HepG2 (cell line): Measurements from ENCODE around the gene CEACAM8. TPM values are rescaled to one million over a fixed set of nuclear protein-coding genes. Genes with fewer than 3 reads are reported as not detected.

Source experiments
- ATAC-seq: fragments of 200-7000 bp; cut with Tn5 transposase; 3 replicates; pipeline ENCODE4 v1.9.1; 2020; ENCODE audit warnings: mild to moderate bottlenecking, moderate library complexity
- BruUV-seq: library from RNA; stranded (reverse); fragments of 400-500 nt; replicated peaks from 2 replicates; lab custom pipeline; 2021; lab: Mats Ljungman, UMichigan
- CTCF ChIA-PET: fragments of 300-600 bp; formaldehyde crosslinking; extraction: SDS; loops from one replicate; lab custom pipeline; 2021; ENCODE audit warnings: low total read pairs, inconsistent platforms, low intra/inter-chr PET ratio; lab: Yijun Ruan, JAX
- POLR2A ChIA-PET: fragments of 350-600 bp; sonication (Branson Sonifier 250); formaldehyde crosslinking; loops from one replicate; lab custom pipeline; 2020; ENCODE audit warnings: antibody characterized with exemption, inconsistent platforms; lab: Yijun Ruan, JAX
- DNase-seq: peaks from one replicate; pipeline ENCODE4 v3.0.0-alpha.2; 2015; ENCODE audit warnings: low spot score
- FAIRE-seq: peaks from 3 replicates; lab custom pipeline; 2011; peaks lifted over from hg19 to GRCh38; lab: Jason Lieb, UNC
- H2AFZ ChIP-seq: one replicate; pipeline ENCODE4 v1.6.1; 2011; ENCODE audit warnings: low read length, inconsistent platforms
- H3K27ac ChIP-seq: fragments of 300-600 bp; 3 replicates; pipeline ENCODE4 v1.8.0; 2011; ENCODE audit warnings: mixed run types, mild to moderate bottlenecking, mixed read lengths, low read length, inconsistent platforms; ENCODE audit not compliant: insufficient read depth; ENCODE audit errors: extremely low read length
- H3K27me3 ChIP-seq, 2 experiments: fragments of 200-600 bp in 1 of 2; 2 replicates in 1 of 2; 3 replicates in 1 of 2; pipeline versions ENCODE4 v1.6.0 to v1.8.0; 2011; ENCODE audit warnings: low read length in 2 of 2, mild to moderate bottlenecking in 2 of 2, moderate library complexity in 2 of 2, inconsistent platforms in 1 of 2; ENCODE audit not compliant: insufficient read depth in 2 of 2, control insufficient read depth in 1 of 2
- H3K36me3 ChIP-seq, 2 experiments: fragments of 200-600 bp in 1 of 2; replicated peaks in 1 of 2; 2 replicates in 1 of 2; 3 replicates in 1 of 2; pipeline versions ENCODE4 v1.5.1 to v1.8.0; 2011; ENCODE audit warnings: low read length in 2 of 2, inconsistent platforms in 1 of 2; ENCODE audit not compliant: insufficient read depth in 2 of 2, control insufficient read depth in 1 of 2
- H3K4me1 ChIP-seq: 2 replicates; pipeline ENCODE4 v1.5.1; 2012; ENCODE audit warnings: low read length, inconsistent platforms; ENCODE audit not compliant: insufficient read depth
- H3K4me2 ChIP-seq: 2 replicates; pipeline ENCODE4 v1.6.0; 2011; ENCODE audit warnings: low read depth, low read length, inconsistent platforms
- H3K4me3 ChIP-seq, 3 experiments: fragments of 200-600 bp in 1 of 3; sonication (generic), shearing (Covaris generic) in 1 of 3; replicated peaks in 1 of 3; 2 replicates each; pipeline ENCODE4 v1.5.1; 2011 to 2016; ENCODE audit warnings: low read length in 3 of 3, inconsistent platforms in 2 of 3, low read depth in 2 of 3, mild to moderate bottlenecking in 2 of 3, control low read depth in 1 of 3, mixed read lengths in 1 of 3; ENCODE audit not compliant: insufficient read depth in 1 of 3
- H3K79me2 ChIP-seq: one replicate; pipeline ENCODE4 v1.6.1; 2011; ENCODE audit warnings: low read length, inconsistent platforms; ENCODE audit not compliant: insufficient read depth
- H3K9ac ChIP-seq: 2 replicates; pipeline ENCODE4 v1.6.0; 2011; ENCODE audit warnings: mild to moderate bottlenecking, low read depth, low read length, inconsistent platforms; ENCODE audit not compliant: insufficient read depth
- H3K9me3 ChIP-seq: 2 replicates; pipeline ENCODE4 v1.5.1; 2012; ENCODE audit warnings: mild to moderate bottlenecking, low read length
- H4K20me1 ChIP-seq: 2 replicates; pipeline ENCODE4 v1.6.0; 2011; ENCODE audit warnings: inconsistent platforms, mild to moderate bottlenecking, low read length, moderate library complexity; ENCODE audit not compliant: insufficient read depth
- AFF4 ChIP-seq: sonication (generic); formaldehyde crosslinking; IDR thresholded peaks from 2 replicates; pipeline ENCODE4 v1.4.0; 2020; ENCODE audit warnings: missing genetic modification reagents
- ATF7 ChIP-seq, 2 experiments: fragments of 450-650 bp in 1 of 2; sonication (generic) in 1 of 2; formaldehyde crosslinking in 1 of 2; IDR thresholded peaks; 2 replicates each; pipeline versions ENCODE4 v1.4.0 to v1.6.1; 2016 to 2020; ENCODE audit warnings: antibody characterized with exemption in 1 of 2, mild to moderate bottlenecking in 1 of 2, missing genetic modification reagents in 1 of 2
- REST ChIP-seq, 2 experiments: IDR thresholded peaks; 2 replicates each; pipeline ENCODE4 v1.6.1; 2011 to 2012; ENCODE audit warnings: low read length in 2 of 2, borderline replicate concordance in 1 of 2, low read depth in 1 of 2, mild to moderate bottlenecking in 1 of 2, moderate library complexity in 1 of 2
- TBX3 ChIP-seq: fragments of 450-650 bp; IDR thresholded peaks from 2 replicates; pipeline ENCODE4 v1.6.1; 2017; ENCODE audit warnings: antibody characterized with exemption, mild to moderate bottlenecking, inconsistent platforms, borderline replicate concordance
- THAP11 ChIP-seq: IDR thresholded peaks from 2 replicates; pipeline ENCODE4 v1.6.1; 2016; ENCODE audit warnings: missing biosample characterization, missing genetic modification reagents
- ZNF318 ChIP-seq: sonication (generic); formaldehyde crosslinking; IDR thresholded peaks from 2 replicates; pipeline ENCODE4 v1.4.0; 2020; ENCODE audit warnings: mild to moderate bottlenecking, missing genetic modification reagents
- ZNF777 ChIP-seq: sonication (generic); formaldehyde crosslinking; IDR thresholded peaks from 2 replicates; pipeline ENCODE4 v1.4.0; 2020; ENCODE audit warnings: missing genetic modification reagents
- WGBS: methylation state at CpG from one replicate; pipeline ENCODE4 v1.1.6; 2017; ENCODE audit warnings: low lambda C conversion rate; 5-methylcytosine and 5-hydroxymethylcytosine counted together
- in situ Hi-C: cut with HindIII; loops from 2 replicates; pipeline ENCODE4 v1.10.0; 2017; ENCODE audit warnings: low pct_unique_long_range_greater_than_20kb; ENCODE audit not compliant: extremely low pct_ligation_motif_present
- intact Hi-C: fragments of 100-400 bp; cut with micrococcal nuclease; formaldehyde crosslinking; loops from one replicate; pipeline ENCODE4 v1.10.0; 2022; ENCODE audit not compliant: unreplicated experiment
- polyA plus RNA-seq, 8 experiments: library from polyadenylated mRNA; depleted of rRNA in 3 of 8; stranded (reverse) in 7 of 8; unstranded in 1 of 8; fragments of >200 nt; fragmentation: Illumina TruSeq in 4 of 8; extraction: Trizol in 4 of 8; gene quantifications; 2 replicates each; pipeline versions ENCODE4 v1.2.1 to v1.2.3, GENCODE V29; 2011 to 2016; ENCODE audit warnings: low read depth in 4 of 8, missing spikeins in 1 of 8, mixed read lengths in 1 of 8; ENCODE audit not compliant: insufficient read depth in 1 of 8
- total RNA-seq, 5 experiments: library from RNA; depleted of rRNA; stranded (reverse); fragments of >200 nt; fragmentation: Illumina TruSeq; extraction: Trizol; gene quantifications; 2 replicates each; pipeline ENCODE4 v1.2.3, GENCODE V29; 2016; ENCODE audit warnings: low read depth in 1 of 5

Gene CEACAM8
- total and polyA plus RNA-seq, 2 of the 13 experiments (the other 11 are each of a cell fraction or from before 2014, with no cell fraction given), result not detected

GRCh38 chr19:42548552-42548951 lies 46.2 kb downstream of the CEACAM8 start:
- no peak overlapping the region for H3K4me2 ChIP-seq
- H3K4me1 ChIP-seq, result peaks cover 30% of the 10 kb centered on the region
- intact Hi-C loops, result no loop called here
- H3K9ac ChIP-seq, result no peak overlapping the region
- ChIA-PET POLR2A (no interaction called here), CTCF (no interaction called here)
- 51% methylated on average over 3 of the region's 4 CpGs for WGBS
- no peak overlapping the region for H3K4me3 ChIP-seq
- no peaks in the 10 kb centered on the region for H4K20me1 ChIP-seq
- ATAC-seq, result no peak
- in situ Hi-C loops, result no loop called here
- H3K79me2 ChIP-seq, result no peaks in the 10 kb centered on the region
- DNase-seq, result no peak
- no peak for FAIRE-seq
- H2AFZ ChIP-seq, result no peak overlapping the region
- H3K27me3 ChIP-seq, result no peaks in the 10 kb centered on the region; a peak in 2 of 5 replicates
- no peak overlapping the region for H3K27ac ChIP-seq
- H3K36me3 ChIP-seq, result no peaks in the 10 kb centered on the region
- no peaks in the 10 kb centered on the region; the same call in 1 of the 2 replicates for H3K9me3 ChIP-seq
- BruUV-seq, result no TSS peak
- TF ChIP-seq TBX3 (no peak), REST (IDR thresholded peaks at IDR 0.05; ENCODE audit: borderline replicate concordance in 1 of 2, low read depth in 1 of 2, low read length in 2 of 2) (peak; percentile 33 to 85), ATF7 (IDR thresholded peaks at IDR 0.05) (0 out of 2 replicates have a peak, but pooled peaks have one; percentile 7), ATF7 (CRISPR knock-in tag; IDR thresholded peaks at IDR 0.05) (no peak), THAP11 (CRISPR knock-in tag) (no peak), ZNF777 (no peak), ZNF318 (CRISPR knock-in tag) (no peak), AFF4 (no peak)
